HG03558 (cell line): Measurements from ENCODE around the gene CDK11A.
"Not testable (repeated sequence)": the region's sequence is repeated elsewhere in the genome, so short reads cannot be mapped to it uniquely, and the experiment has no call there.

Source experiments
- ATAC-seq: cut with Tn5 transposase; IDR thresholded peaks from one replicate; pipeline ENCODE4 v1.9.1; 2021; ENCODE audit warnings: moderate number of reproducible peaks; ENCODE audit not compliant: unreplicated experiment; ENCODE audit errors: extremely low read depth

Gene CDK11A

GRCh38 chr1:1691443-1691842 lies 32.7 kb downstream of the CDK11A start:
- not testable (repeated sequence) for ATAC-seq

DNA sequence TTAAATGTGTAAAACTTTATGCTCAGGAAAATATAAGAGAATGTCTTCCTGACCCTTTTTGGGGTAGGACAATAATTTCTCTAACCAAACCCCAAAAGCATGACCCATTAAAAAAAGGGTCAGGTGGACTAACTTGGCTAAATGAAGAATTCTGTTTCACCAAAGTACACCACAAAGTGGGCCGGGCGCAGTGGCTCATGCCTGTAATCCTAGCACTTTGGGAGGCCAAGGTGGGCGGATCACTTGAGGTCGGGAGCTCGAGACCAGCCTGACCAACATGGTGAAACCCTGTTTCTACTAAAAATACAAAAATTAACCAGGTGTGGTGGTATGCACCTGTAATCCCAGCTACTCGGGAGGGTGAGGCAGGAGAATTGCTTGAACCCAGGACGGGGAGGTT lies 34.6 kb downstream of the CDK11A start:
- not testable (repeated sequence) for ATAC-seq

DNA sequence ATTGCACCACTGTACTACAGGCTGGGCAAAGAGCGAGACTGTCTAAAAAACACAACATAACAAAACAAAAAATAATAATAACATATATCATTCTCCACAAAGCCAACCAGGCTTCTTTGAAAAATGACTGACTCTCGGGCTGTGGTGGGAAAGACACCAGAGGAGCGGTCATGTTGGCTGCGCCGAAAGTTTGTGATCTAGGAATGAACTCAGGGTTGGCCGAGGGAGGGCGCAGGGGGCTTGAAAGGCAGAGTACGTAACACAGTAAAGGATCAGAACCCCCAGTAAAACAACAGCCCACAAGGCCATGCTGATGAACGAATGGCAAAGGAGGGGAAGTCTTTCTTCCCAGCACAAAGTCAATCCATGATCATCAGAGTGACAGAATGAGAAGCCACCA lies 36.3 kb downstream of the CDK11A start:
- no peak for ATAC-seq

DNA sequence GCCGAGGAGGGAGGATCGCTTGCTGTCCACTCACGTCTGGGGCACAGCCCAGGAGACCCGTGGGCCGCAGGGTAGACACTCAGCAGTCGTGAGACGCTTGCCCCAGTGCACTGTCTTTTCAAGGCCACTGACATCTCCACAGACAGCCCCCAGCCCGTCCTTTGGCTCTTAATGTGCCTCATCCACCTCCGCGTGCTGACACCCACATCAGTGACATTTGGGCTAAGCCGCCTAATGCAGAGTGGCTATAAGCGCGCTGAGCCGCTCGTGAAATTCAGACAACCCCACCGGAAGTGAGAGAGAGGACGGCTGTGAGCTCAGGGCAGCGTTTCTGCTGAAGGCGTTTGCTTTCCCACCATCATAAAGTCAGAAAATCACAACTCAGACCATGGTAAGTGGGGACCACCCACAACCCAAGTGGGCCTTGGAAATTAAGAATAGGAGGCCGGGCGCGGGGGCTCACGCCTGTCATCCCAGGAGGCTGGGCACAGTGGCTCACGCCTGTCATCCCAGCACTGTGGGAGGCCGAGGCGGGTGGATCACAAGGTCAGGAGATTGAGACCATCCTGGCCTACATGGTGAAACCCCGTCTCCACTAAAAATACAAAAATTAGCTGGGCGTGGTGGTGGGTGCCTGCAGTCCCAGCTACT lies 40.0 kb downstream of the CDK11A start:
- no peak for ATAC-seq

DNA sequence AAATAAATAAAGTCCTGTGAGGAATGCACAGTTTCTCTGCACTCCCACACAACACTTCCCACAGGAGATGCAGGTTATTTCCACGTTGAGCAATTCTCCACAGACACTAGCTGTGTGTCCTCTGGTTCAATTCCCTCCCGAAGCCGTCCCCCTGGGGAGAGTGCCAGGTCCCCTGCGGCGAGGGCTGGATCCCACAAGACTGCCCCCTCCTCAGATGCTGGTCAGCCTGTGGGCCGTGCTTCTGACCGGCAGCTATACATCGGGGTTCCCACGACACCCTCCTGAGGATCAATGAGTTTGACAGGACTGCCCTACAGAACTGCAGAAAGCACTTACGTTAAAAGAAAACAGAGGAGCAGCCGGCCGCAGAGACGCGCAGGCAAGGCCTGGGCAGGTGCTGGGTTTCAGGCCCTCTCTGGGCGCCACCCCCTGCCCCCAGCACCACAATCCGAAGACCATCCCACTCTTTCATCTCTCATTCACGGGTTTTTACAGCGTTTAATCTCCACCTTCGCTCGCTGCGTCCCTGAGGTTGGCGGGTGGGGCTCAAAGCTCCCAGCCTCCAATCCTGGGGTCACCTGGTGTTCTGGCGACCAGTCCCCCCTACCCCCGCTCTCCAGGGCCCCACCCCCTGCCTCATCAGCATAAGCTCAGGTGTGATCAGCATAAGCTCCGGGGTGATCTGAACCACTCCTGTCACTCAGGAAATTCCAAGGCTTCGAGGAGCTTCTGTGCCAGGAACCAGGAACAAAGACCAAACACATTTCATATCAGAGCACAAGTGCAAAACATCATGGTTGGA lies 40.9 kb downstream of the CDK11A start:
- no peak for ATAC-seq

DNA sequence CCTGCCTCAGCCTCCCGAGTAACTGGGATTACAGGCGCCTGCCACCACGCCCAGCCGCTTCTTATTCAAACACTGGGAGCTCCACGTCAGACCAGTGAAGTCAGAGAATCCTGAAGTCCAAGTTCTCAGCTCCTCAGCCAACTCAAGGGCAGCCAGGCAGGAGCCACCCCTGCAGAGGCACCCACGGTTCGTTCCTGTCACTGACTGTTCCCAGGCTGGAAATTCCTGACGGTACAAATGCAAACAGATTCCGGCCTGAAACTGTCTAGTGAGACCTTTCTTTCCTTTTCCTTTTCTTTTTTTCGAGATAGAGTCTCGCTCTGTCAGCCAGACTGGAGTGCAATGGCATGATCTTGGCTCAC lies 43.3 kb downstream of the CDK11A start:
- no peak for ATAC-seq

DNA sequence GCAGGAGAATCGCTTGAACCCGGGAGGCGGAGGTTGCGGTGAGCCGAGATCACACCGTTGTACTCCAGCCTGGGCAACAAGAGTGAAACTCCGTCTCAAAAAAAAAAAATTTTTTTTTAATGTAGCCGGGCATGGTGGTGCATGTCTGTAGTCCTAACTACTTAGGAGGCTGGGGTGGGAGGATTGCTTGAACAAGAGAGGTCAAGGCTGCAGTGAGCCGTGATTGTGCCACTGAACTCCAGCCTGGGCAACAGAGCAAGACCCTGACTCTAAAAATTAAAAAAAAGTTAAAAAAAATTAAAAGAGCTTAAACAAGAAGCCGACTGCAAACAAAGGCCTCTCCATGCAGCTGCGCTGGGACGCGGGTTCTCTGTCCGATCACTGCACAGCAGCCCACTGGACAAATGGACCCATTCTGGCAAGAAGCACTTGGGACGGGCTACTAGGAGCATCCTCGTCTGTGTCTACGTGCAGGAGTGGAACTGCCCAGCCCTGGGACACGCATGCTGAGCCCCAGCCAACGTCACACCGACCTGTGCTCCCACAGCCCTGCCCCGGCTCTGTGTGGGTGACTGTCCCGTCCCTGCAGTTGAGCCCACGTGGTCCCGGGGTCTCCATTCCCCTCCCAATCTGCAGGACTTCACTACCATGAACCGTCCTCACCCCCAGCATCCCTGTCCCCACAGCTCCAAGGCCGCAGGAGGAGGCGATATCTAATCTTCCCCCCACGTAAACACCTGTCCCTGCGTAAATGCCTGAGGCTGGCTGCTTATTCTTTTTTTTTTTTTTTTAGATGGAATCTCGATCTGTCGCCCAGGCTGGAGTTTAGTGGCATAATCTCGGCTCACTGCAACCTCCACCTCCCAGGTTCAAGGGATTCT lies 43.9 kb downstream of the CDK11A start:
- no peak for ATAC-seq

GRCh38 chr1:1678581-1679380 lies 45.4 kb downstream of the CDK11A start:
- ATAC-seq, result no peak

- no peak for ATAC-seq
These were observed 46.2 kb downstream of the CDK11A start for GRCh38 chr1:1677718-1678580.

DNA sequence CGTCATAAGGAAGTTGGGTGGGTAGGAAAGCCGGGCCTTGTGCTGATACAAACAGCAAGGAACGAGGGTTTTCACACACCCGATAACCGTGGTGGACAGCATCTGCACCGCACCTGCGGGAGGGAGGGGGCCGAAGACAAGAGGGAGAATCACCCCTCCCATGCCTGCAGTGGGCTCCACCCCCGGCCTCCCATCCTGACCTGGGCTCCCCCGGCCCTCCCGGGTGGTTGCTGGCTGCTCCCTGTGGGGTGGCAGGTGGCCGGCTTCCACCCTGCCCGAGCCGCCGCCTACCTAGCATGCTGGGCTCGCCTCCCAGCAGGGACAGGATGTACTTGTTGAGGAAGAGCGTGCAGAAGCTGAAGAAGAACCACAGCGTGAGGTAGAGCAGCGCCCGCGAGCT lies 48.1 kb downstream of the CDK11A start:
- not testable (repeated sequence) for ATAC-seq

DNA sequence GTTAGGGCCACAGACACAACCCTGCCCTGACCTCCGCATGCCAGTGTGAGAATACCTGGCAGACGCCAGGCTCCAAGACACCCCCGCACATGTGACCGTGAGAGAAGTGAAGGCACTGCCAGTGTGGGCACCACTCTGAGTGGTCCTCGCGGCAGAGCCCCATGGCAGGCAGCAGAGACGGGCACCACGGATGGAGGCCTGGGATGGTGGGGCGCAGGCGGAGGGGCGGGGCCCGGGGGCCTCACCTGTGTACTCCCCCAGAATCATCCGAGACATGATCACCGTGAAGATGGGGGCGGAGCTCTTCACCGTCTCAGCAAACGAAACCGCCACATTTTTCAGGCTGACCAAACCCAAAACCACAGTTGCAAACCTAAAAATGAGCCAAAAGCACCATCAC lies 48.9 kb downstream of the CDK11A start:
- not testable (repeated sequence) for ATAC-seq

GRCh38 chr1:1674806-1675205 lies 49.4 kb downstream of the CDK11A start:
- not testable (repeated sequence) for ATAC-seq

- ATAC-seq, result no peak
These were observed 51.8 kb downstream of the CDK11A start for GRCh38 chr1:1672181-1672965.

DNA sequence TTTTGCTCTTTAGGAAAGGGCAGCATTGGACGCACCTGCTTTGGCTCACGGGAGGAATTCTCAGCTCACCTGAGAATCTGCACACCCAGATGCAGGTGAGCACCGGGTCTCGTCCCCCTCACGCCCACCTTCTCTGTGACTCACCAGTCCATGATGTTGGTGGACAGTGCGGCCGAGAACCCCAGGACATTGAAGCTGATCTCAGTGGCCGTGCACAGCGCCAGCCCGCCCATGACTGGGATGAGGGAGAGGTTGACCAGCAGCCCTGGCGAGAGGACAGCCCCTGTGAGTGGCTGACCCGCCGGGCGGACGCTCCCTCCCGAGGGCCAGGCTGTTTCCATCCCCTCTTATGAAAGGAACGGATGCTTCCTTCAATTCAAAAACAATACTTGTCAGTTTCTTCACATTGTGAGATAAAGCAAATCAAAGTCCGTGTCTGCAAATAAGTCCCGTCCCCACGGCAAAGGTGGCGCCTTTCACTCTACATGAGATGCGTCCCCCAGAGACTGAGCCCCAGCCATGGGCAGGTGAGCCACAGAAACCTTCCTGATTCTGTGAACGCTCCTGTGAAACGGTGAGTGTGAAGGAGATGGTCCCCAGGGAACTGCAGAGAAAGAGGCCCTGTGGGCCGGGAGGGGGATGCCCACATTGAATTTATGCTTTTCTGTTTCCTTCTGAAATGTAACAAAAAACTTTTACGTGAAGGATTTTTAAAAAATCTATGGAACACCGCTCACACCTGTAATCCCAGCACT lies 52.6 kb downstream of the CDK11A start:
- no peak for ATAC-seq

DNA sequence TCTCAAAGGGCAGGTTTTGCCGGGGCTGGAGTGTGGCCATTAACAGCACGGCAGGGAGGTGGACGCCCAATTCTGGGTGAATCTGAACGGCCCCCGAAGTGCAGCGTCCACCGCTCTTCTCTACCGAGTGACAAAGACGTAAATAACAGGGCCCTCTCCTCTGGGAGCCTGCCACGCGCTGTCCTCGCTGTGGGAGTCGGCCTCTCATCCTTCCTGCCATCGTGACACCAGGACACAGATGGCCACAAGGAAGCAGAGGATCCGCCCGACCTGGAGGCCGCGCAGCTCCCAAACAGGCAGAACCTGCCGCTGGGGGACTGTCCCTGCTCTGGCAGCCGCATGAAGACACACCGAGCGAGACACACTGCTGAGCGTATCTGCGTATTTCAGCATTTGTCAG lies 53.3 kb downstream of the CDK11A start:
- ATAC-seq, result no peak

GRCh38 chr1:1669468-1670440 lies 54.4 kb downstream of the CDK11A start:
- ATAC-seq, result no peak

DNA sequence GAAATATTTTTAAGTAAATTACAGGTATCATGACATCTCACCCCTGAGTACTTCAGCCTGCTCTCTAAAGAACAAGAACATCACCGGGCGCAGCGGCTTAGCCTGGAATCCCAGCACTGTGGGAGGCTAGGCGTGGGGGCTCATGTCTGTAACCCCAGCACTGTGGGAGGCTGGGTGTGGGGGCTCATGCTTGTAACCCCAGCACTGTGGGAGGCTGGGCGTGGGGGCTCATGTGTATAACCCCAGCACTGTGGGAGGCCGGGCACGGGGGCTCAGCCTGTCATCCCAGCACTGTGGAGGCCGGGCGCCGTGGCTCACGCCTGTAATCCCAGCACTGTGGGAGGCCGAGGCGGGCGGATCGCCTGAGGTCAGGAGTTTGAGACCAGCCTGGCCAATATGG lies 57.6 kb downstream of the CDK11A start:
- ATAC-seq, result no peak
